Smooth muscle cell (in vitro differentiated cells): Measurements from ENCODE around the gene CCDC91. TPM values are rescaled to one million over a fixed set of nuclear protein-coding genes. Genes with fewer than 3 reads are reported as not detected.
"Not testable (repeated sequence)": the region's sequence is repeated elsewhere in the genome, so short reads cannot be mapped to it uniquely, and the experiment has no call there.

Experiments
- DNase-seq: peaks from one replicate; lab custom pipeline; 2025; ENCODE audit not compliant: unreplicated experiment; lab: John Stamatoyannopoulos, UW
- H2AFZ ChIP-seq: fragments of 200-600 bp; sonication (generic); 2 replicates; pipeline ENCODE4 v1.6.0; 2016; ENCODE audit warnings: antibody characterized with exemption, low read depth, mild to moderate bottlenecking
- H3F3A ChIP-seq: fragments of 200-600 bp; sonication (generic); 2 replicates; pipeline ENCODE4 v1.6.0; 2017; ENCODE audit warnings: antibody characterized with exemption, low read depth
- H3K27ac ChIP-seq: fragments of 200-600 bp; sonication (generic); 2 replicates; pipeline ENCODE4 v1.5.1; 2016; ENCODE audit warnings: low read depth, mild to moderate bottlenecking
- H3K27me3 ChIP-seq: fragments of 200-600 bp; sonication (generic); 2 replicates; pipeline ENCODE4 v1.6.1; 2016; ENCODE audit warnings: low read depth, mild to moderate bottlenecking
- H3K36me3 ChIP-seq: fragments of 200-600 bp; sonication (generic); 2 replicates; pipeline ENCODE4 v1.5.1; 2016; ENCODE audit warnings: low read depth
- H3K4me1 ChIP-seq: fragments of 200-600 bp; sonication (generic); 2 replicates; pipeline ENCODE4 v1.5.1; 2016; ENCODE audit warnings: low read depth
- H3K4me2 ChIP-seq: fragments of 200-600 bp; sonication (generic); 2 replicates; pipeline ENCODE4 v1.6.0; 2016; ENCODE audit warnings: mild to moderate bottlenecking
- H3K4me3 ChIP-seq: fragments of 200-600 bp; sonication (generic); 2 replicates; pipeline ENCODE4 v1.5.1; 2016; ENCODE audit warnings: mild to moderate bottlenecking
- H3K79me2 ChIP-seq: fragments of 200-600 bp; sonication (generic); 2 replicates; pipeline ENCODE4 v1.6.0; 2016; ENCODE audit warnings: low read depth, mild to moderate bottlenecking
- H3K9ac ChIP-seq: fragments of 200-600 bp; sonication (generic); 2 replicates; pipeline ENCODE4 v1.6.0; 2016; ENCODE audit warnings: low read depth
- H3K9me3 ChIP-seq: fragments of 200-600 bp; sonication (generic); replicated peaks from 2 replicates; pipeline ENCODE4 v1.5.1; 2016; ENCODE audit warnings: low read depth
- H4K20me1 ChIP-seq: fragments of 200-600 bp; sonication (generic); 2 replicates; pipeline ENCODE4 v1.6.0; 2016; ENCODE audit warnings: low read depth
- whole genome bisulfite sequencing: methylation state at CpG from one replicate; pipeline ENCODE4 v1.1.7; 2016; ENCODE audit warnings: low lambda C conversion rate; 5-methylcytosine and 5-hydroxymethylcytosine counted together
- polyA plus RNA-seq: library from polyadenylated mRNA; unstranded; fragments of >200 nt; fragmentation: Nextera tagmentation; extraction: Ambion mirVana; gene quantifications from 2 replicates; pipeline ENCODE4 v1.2.1, GENCODE V29; 2016
- total RNA-seq: library from RNA; depleted of rRNA; stranded (reverse); fragments of >200 nt; gene quantifications from 2 replicates; pipeline ENCODE4 v1.2.3, GENCODE V29; 2014
- TF ChIP-seq, protein P1 (sequence below): fragments of 200-600 bp; sonication (generic); IDR thresholded peaks from 2 replicates; pipeline ENCODE4 v1.5.1; 2017; ENCODE audit warnings: borderline replicate concordance, mild to moderate bottlenecking, antibody characterized with exemption; ENCODE audit not compliant: insufficient read depth, poor library complexity, severe bottlenecking

Gene CCDC91
- total and polyA plus RNA-seq, 2 experiments from 2014 or later: 20.1 to 23.7 TPM

DNA sequence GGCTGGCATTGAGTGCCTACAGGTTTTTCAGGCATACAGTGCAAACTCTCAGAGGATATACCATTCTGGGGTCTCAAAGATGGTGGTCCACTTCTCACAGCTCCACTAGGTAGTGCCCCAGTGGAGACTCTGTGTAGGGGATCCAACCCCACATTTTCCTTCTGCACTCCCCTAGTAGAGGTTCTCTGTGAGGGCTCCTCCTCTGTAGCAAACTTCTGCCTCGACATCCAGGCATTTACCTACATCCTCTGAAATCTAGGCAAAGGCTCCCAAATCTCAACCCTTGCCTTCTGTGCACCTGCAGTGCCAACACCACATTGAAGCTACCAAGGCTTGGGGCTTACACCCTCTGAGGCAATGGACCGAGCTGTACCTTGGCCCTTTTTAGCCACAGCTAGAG, 179.2 kb downstream of the CCDC91 start:
- Histone ChIP-seq H4K20me1 (no peaks in the 10 kb centered on the region), H3F3A (no peaks in the 10 kb centered on the region), H3K9me3 (no peaks in the 10 kb centered on the region), H3K27me3 (no peaks in the 10 kb centered on the region), H3K79me2 (no peaks in the 10 kb centered on the region), H3K4me2 (no peak overlapping the region), H3K27ac (no peak overlapping the region), H3K4me3 (no peak overlapping the region), H3K4me1 (no peaks in the 10 kb centered on the region), H2AFZ (no peak overlapping the region), H3K9ac (no peak overlapping the region), H3K36me3 (peaks cover 2% of the 10 kb centered on the region)
- no peak for DNase-seq
- TF ChIP-seq, protein P1, sequence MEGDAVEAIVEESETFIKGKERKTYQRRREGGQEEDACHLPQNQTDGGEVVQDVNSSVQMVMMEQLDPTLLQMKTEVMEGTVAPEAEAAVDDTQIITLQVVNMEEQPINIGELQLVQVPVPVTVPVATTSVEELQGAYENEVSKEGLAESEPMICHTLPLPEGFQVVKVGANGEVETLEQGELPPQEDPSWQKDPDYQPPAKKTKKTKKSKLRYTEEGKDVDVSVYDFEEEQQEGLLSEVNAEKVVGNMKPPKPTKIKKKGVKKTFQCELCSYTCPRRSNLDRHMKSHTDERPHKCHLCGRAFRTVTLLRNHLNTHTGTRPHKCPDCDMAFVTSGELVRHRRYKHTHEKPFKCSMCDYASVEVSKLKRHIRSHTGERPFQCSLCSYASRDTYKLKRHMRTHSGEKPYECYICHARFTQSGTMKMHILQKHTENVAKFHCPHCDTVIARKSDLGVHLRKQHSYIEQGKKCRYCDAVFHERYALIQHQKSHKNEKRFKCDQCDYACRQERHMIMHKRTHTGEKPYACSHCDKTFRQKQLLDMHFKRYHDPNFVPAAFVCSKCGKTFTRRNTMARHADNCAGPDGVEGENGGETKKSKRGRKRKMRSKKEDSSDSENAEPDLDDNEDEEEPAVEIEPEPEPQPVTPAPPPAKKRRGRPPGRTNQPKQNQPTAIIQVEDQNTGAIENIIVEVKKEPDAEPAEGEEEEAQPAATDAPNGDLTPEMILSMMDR: no peak
- WGBS: 97% methylated on average over 2 of the region's 2 CpGs

DNA sequence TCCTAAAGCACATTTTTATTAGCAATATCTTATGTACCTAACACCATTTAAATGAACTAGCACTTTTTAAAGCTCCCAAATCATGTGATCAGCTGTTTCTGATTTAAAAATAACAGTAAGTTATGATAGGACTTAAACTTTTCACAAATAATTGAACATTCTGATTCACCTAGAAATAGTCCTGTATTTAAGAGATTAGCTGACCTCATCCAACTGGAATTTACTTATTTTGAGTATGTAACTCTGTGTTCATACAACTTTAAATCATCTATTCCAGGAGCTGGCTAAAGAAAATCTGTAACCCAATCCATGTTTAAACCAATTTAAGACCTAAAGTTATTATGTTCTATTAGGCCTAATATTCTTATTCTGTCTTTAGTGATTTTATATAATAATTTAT, 184.3 kb downstream of the CCDC91 start:
- H3K27me3 ChIP-seq: no peaks in the 10 kb centered on the region
- H3K79me2 ChIP-seq: no peaks in the 10 kb centered on the region

DNA sequence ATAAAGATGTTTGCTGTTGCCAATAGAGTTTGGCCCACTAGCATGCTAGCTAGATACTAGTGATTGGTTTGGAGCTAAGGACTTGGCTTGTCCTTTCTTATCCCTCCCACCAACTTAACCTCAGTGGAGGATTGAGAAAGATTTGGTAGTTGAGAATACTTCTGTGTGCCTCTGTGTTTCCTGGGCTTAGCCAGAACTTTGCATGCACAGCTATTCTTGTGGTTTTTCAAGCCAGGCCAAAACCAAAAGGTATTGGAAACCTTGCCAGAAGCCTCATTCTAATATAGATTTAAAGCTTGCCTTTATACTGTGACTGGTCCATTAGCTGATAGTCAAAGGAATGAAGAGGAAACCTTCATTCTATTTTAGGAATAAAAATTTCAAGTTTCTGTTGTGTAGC, 188.5 kb downstream of the CCDC91 start:
- no peaks in the 10 kb centered on the region for H3K9me3 ChIP-seq
- H3K4me1 ChIP-seq: peaks cover 4% of the 10 kb centered on the region
- H3K4me3 ChIP-seq: no peak overlapping the region
- H3K9ac ChIP-seq: no peak overlapping the region
- H4K20me1 ChIP-seq: no peaks in the 10 kb centered on the region
- no peak overlapping the region for H3K4me2 ChIP-seq
- TF ChIP-seq, protein P1: no peak
- no peak overlapping the region for H3K27ac ChIP-seq
- no peaks in the 10 kb centered on the region for H3K27me3 ChIP-seq
- no peaks in the 10 kb centered on the region for H3F3A ChIP-seq
- DNase-seq: no peak
- no peaks in the 10 kb centered on the region for H3K79me2 ChIP-seq
- H3K36me3 ChIP-seq: no peaks in the 10 kb centered on the region
- no peak overlapping the region for H2AFZ ChIP-seq

More for the DNA sequence above, 184.3 kb downstream of the CCDC91 start:
- H3K36me3 ChIP-seq: no peaks in the 10 kb centered on the region
- no peaks in the 10 kb centered on the region for H3F3A ChIP-seq
- TF ChIP-seq, protein P1: no peak
- H3K4me3 ChIP-seq: no peak overlapping the region
- no peak overlapping the region for H3K4me2 ChIP-seq
- H3K27ac ChIP-seq: no peak overlapping the region
- H2AFZ ChIP-seq: no peak overlapping the region
- H4K20me1 ChIP-seq: no peaks in the 10 kb centered on the region
- DNase-seq: no peak
- peaks cover 4% of the 10 kb centered on the region for H3K4me1 ChIP-seq
- no peak overlapping the region for H3K9ac ChIP-seq
- no peaks in the 10 kb centered on the region for H3K9me3 ChIP-seq

DNA sequence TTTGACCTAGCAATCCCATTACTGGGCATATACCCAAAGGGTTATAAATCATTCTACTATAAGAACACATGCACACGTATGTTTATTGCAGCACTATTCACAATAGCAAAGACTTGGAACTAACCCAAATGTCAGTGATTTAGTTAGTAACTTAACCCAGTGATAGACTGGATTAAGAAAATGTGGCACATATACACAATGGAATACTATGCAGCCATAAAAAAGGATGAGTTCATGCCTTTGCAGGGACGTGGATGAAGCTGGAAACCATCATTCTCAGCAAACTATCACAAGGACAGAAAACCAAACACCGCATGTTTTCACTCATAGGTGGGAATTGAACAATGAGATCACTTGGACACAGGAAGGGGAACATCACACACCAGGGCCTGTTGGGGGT, 189.5 kb downstream of the CCDC91 start:
- H4K20me1 ChIP-seq, DNase-seq, H3K9me3 ChIP-seq, H3K4me1 ChIP-seq, H3K27me3 ChIP-seq, H3K27ac ChIP-seq, H3K4me2 ChIP-seq, H3K36me3 ChIP-seq, H3K79me2 ChIP-seq, H3F3A ChIP-seq, H2AFZ ChIP-seq, H3K4me3 ChIP-seq, H3K9ac ChIP-seq: not testable (repeated sequence)
- WGBS: 94% methylated on average over 3 of the region's 3 CpGs
